WI38 (cell line): ENCODE results near the gene SPINT2.

Source experiments
- H3K4me3 ChIP-seq: 2 replicates; pipeline ENCODE4 v1.5.1; 2011; ENCODE audit warnings: low read depth, mild to moderate bottlenecking, control low read depth, low read length
- CTCF ChIP-seq: IDR thresholded peaks from 2 replicates; pipeline ENCODE4 v1.5.1; 2012; ENCODE audit warnings: low read depth, mild to moderate bottlenecking, control low read depth, low read length

Gene SPINT2

GRCh38 chr19:38307597-38307996 is 43.2 kb downstream of the SPINT2 start:
- no peak for TF ChIP-seq CTCF
- no peak overlapping the region for H3K4me3 ChIP-seq

GRCh38 chr19:38308006-38308766 is 43.8 kb downstream of the SPINT2 start:
- TF ChIP-seq CTCF = no peak
- no peak overlapping the region for H3K4me3 ChIP-seq

GRCh38 chr19:38308926-38309614 is 44.7 kb downstream of the SPINT2 start:
- H3K4me3 ChIP-seq = no peak overlapping the region
- TF ChIP-seq CTCF = no peak

- H3K4me3 ChIP-seq = no peak overlapping the region
- no peak for TF ChIP-seq CTCF
Observed at GRCh38 chr19:38309615-38310278, 45.4 kb downstream of the SPINT2 start.

GRCh38 chr19:38310279-38310670 is 45.9 kb downstream of the SPINT2 start:
- no peak overlapping the region for H3K4me3 ChIP-seq
- TF ChIP-seq CTCF = no peak

- H3K4me3 ChIP-seq = no peak overlapping the region
- TF ChIP-seq CTCF = no peak
Observed at GRCh38 chr19:38310986-38311385, 46.6 kb downstream of the SPINT2 start.
